Naive thymus-derived CD8-positive, alpha-beta T cell (primary cell): Measurements from ENCODE around the gene COMMD3. TPM values are rescaled to one million over a fixed set of nuclear protein-coding genes. Genes with fewer than 3 reads are reported as not detected.
"Not testable (repeated sequence)": the region's sequence is repeated elsewhere in the genome, so short reads cannot be mapped to it uniquely, and the experiment has no call there.

Experiments used
- ATAC-seq, 2 donors: fragments of 150-1000 bp; cut with Tn5 transposase in 1 of 2; sonication (Bioruptor Pico), chemical (Tn5 transposase) in 1 of 2; 1 replicate in 1 of 2; 2 replicates in 1 of 2; pipeline ENCODE4 v1.10.0; 2021; ENCODE audit warnings: mild to moderate bottlenecking in 2 of 2, moderate library complexity in 2 of 2
- POLR2A ChIA-PET: fragments of 350-600 bp; sonication (Branson Sonifier 250); formaldehyde crosslinking; loops from one replicate; lab custom pipeline; 2021; ENCODE audit warnings: antibody characterized with exemption; lab: Charles Lee
- DNase-seq, 10 donors: peaks; one replicate each; pipeline versions ENCODE4 v3.0.0 to v3.0.0-alpha.2; 2020 to 2022
- H3K27ac Mint-ChIP-seq, 10 donors: one replicate each; pipeline ENCODE4 v1.8.0; 2020 to 2022; ENCODE audit warnings: mild to moderate bottlenecking in 10 of 10, mixed read lengths in 10 of 10, moderate library complexity in 4 of 10, inconsistent platforms in 1 of 10
- H3K27me3 Mint-ChIP-seq, 5 donors: one replicate each; pipeline ENCODE4 v1.8.0; 2021 to 2022; ENCODE audit warnings: mixed read lengths in 5 of 5
- H3K36me3 Mint-ChIP-seq, 3 donors: one replicate each; pipeline ENCODE4 v1.8.0; 2020 to 2022; ENCODE audit warnings: mixed read lengths in 3 of 3, mild to moderate bottlenecking in 2 of 3, inconsistent platforms in 1 of 3
- H3K4me1 Mint-ChIP-seq, 4 donors: one replicate each; pipeline ENCODE4 v1.8.0; 2021 to 2022; ENCODE audit warnings: mixed read lengths in 4 of 4
- H3K4me3 Mint-ChIP-seq, 10 donors: one replicate each; pipeline ENCODE4 v1.8.0; 2020 to 2022; ENCODE audit warnings: mild to moderate bottlenecking in 10 of 10, mixed read lengths in 10 of 10, moderate library complexity in 6 of 10, inconsistent platforms in 1 of 10
- H3K9me3 Mint-ChIP-seq, 9 donors: one replicate each; pipeline ENCODE4 v1.8.0; 2020 to 2022; ENCODE audit warnings: mixed read lengths in 9 of 9, mild to moderate bottlenecking in 3 of 9, inconsistent platforms in 1 of 9, moderate library complexity in 1 of 9
- polyA plus RNA-seq, 3 donors: library from polyadenylated mRNA; unstranded; fragments of 300-500 nt; fragmentation: Illumina TruSeq; gene quantifications; one replicate each; pipeline ENCODE4 v1.2.3, GENCODE V29; 2021
- total RNA-seq, 8 experiments: library from RNA in 2 of 8; stranded (reverse) in 2 of 8; gene quantifications; one replicate each; pipeline ENCODE4 v1.2.3 and lab custom pipeline; 2021 to 2026

Gene COMMD3
- total and polyA plus RNA-seq, 5 experiments from 2014 or later = 38.5 to 59.3 (median 53.9) TPM

DNA sequence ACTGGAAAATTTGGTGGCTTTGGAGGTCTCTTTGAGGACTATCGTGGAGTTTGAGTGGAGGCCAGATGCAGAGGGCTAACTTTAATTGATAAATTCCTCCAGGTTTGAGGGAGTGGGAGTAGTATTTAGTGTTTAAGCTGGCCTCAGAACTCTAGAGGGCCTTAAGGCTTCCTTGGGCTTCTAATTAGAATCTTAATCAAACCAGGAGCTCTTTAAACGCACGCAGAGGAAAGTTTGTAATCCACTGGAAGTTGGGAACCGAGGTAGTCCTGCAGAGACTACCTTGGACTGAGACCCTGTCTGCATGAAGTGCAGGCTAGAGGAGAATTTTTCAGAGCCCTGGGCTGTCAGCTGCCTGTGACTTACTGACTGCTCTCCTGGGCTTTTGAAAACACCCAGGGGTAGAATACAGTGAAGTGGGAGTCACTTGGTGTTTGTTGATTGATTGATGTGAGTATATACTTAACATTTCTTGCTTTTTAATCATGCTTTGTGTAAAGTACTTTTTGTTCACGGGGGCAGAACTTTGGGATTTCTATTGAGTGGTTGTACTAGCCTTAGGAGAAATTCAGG is 35.0 kb downstream of the COMMD3 start:
- Mint-ChIP-seq H3K4me3 (no peak overlapping the region), H3K9me3 (peaks cover 0 to 9% (median 2%) of the 10 kb centered on the region in 9 donors), H3K27me3 (peaks cover 13 to 39% (median 24%) of the 10 kb centered on the region in 5 donors), H3K4me1 (peaks cover 0 to 1% (median 0%) of the 10 kb centered on the region in 4 donors), H3K27ac (no peak overlapping the region), H3K36me3 (peaks cover 0 to 4% (median 3%) of the 10 kb centered on the region in 3 donors)
- POLR2A ChIA-PET = interaction anchor here (1.2 kb wide), 1 partner anchor 11 kb away, joined by 3 read pairs; no protein-coding TSS in a partner anchor
- DNase-seq = no peak
- ATAC-seq = no peak

DNA sequence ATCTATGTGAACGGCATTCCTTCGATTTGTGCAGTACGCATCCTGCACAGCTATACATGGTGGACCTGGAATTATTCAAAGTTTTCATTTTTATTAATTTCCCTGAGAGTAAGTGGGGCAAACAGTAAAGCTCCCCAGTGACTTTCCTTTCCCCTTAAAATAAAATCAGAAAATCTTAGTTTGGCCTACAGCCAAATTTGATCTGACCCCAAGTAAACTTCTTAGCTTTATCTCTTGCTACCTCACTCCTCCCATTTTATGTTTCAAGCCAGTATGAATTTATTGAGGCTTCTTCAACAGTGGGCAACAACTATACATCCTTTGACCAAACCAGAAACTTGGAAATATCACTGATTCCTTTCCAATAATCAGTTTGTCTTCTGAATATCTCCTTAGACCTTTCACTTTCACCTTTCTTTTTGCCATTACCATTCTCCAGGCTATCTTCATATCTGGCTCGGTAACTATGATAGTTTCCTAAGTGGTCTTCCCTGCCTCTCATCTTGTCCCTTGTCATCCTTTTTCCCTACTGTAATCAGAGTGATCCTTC is 40.2 kb downstream of the COMMD3 start:
- Mint-ChIP-seq H3K9me3 (no peaks in the 10 kb centered on the region), H3K27me3 (peaks cover 5 to 17% (median 8%) of the 10 kb centered on the region in 5 donors), H3K27ac (no peak overlapping the region), H3K4me1 (peaks cover 0 to 2% (median 0%) of the 10 kb centered on the region in 4 donors), H3K36me3 (no peaks in the 10 kb centered on the region), H3K4me3 (no peak overlapping the region)
- POLR2A ChIA-PET = no interaction called here
- DNase-seq (no peak), ATAC-seq (no peak)

DNA sequence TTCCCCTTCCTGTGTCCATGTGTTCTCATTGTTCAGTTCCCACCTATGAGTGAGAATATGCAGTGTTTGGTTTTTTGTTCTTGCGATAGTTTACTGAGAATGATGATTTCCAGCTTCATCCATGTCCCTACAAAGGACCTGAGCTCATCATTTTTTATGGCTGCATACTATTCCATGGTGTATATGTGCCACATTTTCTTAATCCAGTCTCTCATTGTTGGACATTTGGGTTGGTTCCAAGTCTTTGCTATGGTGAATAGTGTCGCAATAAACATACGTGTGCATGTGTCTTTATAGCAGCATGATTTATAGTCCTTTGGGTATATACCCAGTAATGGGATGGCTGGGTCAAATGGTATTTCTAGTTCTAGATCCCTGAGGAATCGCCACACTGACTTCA is 41.6 kb downstream of the COMMD3 start:
- H3K4me3 Mint-ChIP-seq, POLR2A ChIA-PET, DNase-seq, ATAC-seq, H3K9me3 Mint-ChIP-seq, H3K27ac Mint-ChIP-seq, H3K4me1 Mint-ChIP-seq, H3K36me3 Mint-ChIP-seq: not testable (repeated sequence)
- peaks cover 5 to 13% (median 10%) of the 10 kb centered on the region in 5 donors for H3K27me3 Mint-ChIP-seq

DNA sequence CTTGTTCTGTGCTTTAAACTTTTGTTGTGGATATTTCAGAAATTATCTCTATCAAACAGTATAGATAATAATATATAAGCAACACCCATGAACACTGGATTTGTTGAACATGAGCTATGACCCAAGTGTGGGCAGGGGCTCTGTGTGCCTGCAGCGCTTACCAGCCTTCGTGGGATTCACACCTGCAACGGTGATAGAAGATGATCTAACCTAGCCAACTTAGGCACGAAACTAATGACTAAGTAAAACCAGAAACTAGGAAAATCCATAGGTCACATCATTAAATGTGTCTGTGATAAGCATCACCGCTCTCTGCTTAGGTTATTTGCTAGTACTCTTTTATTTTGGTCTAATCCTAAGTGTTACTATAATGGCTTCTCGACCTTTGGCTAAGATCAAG is 47.1 kb downstream of the COMMD3 start:
- Mint-ChIP-seq H3K27me3 (peaks cover 0 to 8% (median 6%) of the 10 kb centered on the region in 5 donors), H3K4me1 (peaks cover 0 to 4% (median under 1%) of the 10 kb centered on the region in 4 donors), H3K4me3 (no peak overlapping the region), H3K27ac (no peak overlapping the region), H3K36me3 (no peaks in the 10 kb centered on the region), H3K9me3 (no peaks in the 10 kb centered on the region)
- ATAC-seq = no peak
- POLR2A ChIA-PET = no interaction called here
- no peak for DNase-seq

DNA sequence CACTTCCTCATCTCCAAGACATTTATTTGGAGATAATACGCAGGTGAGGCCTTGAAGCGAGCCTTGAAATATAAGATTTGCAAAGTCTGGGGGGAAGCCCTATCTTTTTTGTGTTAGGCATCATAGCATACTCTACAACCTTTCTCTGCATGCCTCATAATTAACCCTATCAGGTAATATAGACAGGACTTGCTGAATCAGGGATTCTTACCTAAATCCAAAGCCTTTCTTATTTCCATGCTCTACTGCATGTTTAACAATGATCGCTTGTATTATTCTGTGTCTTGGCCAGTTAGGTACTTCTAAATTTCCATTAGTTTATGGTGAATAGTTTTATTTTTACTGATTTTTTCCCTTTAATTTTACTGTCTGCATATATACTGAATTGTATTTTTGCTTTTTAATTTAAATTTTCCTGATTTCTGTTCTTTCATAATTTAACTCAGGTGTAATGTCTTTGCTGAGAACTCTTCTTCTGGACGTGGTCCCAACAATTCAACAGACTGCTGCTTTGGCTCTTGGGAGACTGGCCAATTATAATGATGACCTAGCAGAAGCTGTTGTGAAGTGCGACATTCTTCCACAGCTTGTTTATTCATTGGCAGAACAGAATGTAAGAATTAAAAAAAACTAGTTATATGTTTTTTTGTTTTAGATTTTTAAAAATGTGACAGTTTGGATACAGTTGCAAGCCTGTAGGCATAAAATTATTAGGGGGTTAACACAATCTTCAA is 48.4 kb downstream of the COMMD3 start:
- no peaks in the 10 kb centered on the region for H3K36me3 Mint-ChIP-seq
- no peaks in the 10 kb centered on the region for H3K9me3 Mint-ChIP-seq
- no peak for ATAC-seq
- POLR2A ChIA-PET = no interaction called here
- peaks cover 0 to 8% (median 6%) of the 10 kb centered on the region in 5 donors for H3K27me3 Mint-ChIP-seq
- H3K4me3 Mint-ChIP-seq = no peak overlapping the region
- no peak for DNase-seq
- H3K27ac Mint-ChIP-seq = no peak overlapping the region
- H3K4me1 Mint-ChIP-seq = peaks cover 0 to 9% (median under 1%) of the 10 kb centered on the region in 4 donors

DNA sequence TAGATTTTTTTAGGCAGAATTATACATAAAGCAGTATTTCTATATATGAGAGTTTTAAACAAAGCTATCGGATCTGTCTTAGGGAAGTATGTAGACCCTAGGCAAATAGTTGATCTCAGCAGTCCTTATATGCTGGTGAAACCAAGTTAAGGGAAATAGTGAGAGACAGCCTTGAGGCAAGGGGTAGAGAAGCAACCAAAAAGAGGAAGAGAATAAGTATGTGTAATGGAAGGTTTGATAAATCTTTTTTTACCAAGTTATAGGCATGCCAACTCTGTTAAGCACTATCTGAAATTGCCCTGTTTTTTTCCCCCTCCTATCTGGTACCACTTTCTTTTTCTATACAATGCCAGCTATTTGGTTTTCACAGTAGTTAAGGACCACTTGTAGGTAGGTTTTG is 49.0 kb downstream of the COMMD3 start:
- Mint-ChIP-seq H3K36me3 (no peaks in the 10 kb centered on the region), H3K27me3 (peaks cover 0 to 8% (median 6%) of the 10 kb centered on the region in 5 donors), H3K27ac (no peak overlapping the region), H3K4me1 (peaks cover 0 to 13% (median 2%) of the 10 kb centered on the region in 4 donors), H3K4me3 (no peak overlapping the region), H3K9me3 (no peaks in the 10 kb centered on the region)
- no peak for ATAC-seq
- POLR2A ChIA-PET = no interaction called here
- DNase-seq = no peak

DNA sequence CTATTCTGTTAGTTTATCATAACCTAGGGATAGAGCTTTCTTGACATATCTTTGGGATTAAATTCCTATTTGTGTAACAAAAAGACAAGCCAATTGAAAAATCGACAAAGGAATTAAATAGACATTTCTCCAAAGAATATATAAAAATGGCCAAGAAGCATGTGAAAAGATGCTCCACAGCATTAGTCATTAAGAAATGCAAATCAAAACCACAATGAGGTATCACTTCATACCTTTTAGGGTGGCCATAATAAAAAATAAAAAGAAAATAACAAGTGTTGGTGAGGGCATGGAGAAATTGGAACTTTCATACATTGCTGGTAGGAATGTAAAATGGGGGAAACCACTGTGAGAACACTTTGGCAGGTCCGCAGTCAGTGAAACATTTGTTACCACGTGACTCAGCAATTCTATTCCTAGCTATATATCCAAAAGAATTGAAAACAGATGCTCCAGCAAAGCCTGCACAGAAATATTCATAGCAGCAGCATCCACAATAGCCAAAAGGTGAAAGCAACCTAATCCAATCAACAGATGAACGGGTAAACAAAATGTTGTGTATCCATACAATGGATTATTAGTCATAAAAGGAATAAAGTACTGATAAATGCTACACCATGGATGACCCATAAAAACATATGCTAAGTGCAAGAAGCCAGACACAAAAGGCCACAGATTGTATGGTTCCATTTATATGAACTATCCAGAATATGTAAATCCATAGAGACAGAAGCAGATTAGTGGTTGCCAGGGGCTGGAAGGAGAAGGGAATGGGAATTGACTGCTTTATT is 49.7 kb downstream of the COMMD3 start:
- no peaks in the 10 kb centered on the region for H3K9me3 Mint-ChIP-seq
- ATAC-seq (no peak), DNase-seq (no peak)
- peaks cover 0 to 8% (median 6%) of the 10 kb centered on the region in 5 donors for H3K27me3 Mint-ChIP-seq
- H3K36me3 Mint-ChIP-seq = no peaks in the 10 kb centered on the region
- no peak overlapping the region for H3K4me3 Mint-ChIP-seq
- no peak overlapping the region for H3K27ac Mint-ChIP-seq
- peaks cover 0 to 15% (median 3%) of the 10 kb centered on the region in 4 donors for H3K4me1 Mint-ChIP-seq
- POLR2A ChIA-PET = no interaction called here

DNA sequence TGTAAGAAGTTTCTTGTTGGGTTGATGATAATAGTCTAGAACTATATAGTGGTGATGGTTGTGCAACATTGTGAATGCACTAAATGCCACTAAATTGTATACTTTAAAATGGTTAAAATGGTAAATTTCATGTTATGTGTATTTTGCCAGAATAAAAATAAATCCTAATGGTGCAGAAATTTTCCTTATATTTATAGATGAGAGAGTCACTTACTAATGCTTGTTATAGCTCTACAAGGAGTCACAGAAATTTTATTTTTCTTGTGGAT is 50.2 kb downstream of the COMMD3 start:
- Mint-ChIP-seq H3K27ac (no peak overlapping the region), H3K9me3 (no peaks in the 10 kb centered on the region), H3K4me3 (no peak overlapping the region), H3K27me3 (peaks cover 0 to 8% (median 6%) of the 10 kb centered on the region in 5 donors), H3K36me3 (no peaks in the 10 kb centered on the region), H3K4me1 (peaks cover 0 to 15% (median 3%) of the 10 kb centered on the region in 4 donors)
- POLR2A ChIA-PET = no interaction called here
- ATAC-seq (no peak), DNase-seq (no peak)

DNA sequence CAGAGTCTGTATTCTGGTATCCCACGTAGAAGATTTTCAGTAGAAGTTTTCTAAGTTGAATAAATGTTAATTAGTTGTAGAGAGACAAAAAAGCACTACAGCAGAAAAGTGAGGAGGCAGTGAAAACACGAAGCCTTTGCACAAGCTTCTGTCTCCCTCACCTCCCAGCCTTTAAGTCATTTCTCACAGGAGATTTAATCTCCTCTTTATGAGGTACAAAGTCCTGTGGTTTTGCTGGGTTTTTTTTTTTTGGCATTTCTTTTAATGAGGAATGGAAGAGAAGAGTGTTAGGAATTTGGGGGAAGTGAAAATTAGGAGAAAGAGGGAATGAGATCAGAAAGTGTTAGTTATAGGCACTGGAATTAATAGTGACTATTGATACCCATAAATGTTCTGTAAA is 50.6 kb downstream of the COMMD3 start:
- POLR2A ChIA-PET = no interaction called here
- Mint-ChIP-seq H3K36me3 (no peaks in the 10 kb centered on the region), H3K27ac (no peak overlapping the region), H3K9me3 (no peaks in the 10 kb centered on the region), H3K4me3 (no peak overlapping the region), H3K27me3 (peaks cover 0 to 8% (median 6%) of the 10 kb centered on the region in 5 donors), H3K4me1 (peaks cover 0 to 15% (median 3%) of the 10 kb centered on the region in 4 donors)
- DNase-seq = no peak
- no peak for ATAC-seq

DNA sequence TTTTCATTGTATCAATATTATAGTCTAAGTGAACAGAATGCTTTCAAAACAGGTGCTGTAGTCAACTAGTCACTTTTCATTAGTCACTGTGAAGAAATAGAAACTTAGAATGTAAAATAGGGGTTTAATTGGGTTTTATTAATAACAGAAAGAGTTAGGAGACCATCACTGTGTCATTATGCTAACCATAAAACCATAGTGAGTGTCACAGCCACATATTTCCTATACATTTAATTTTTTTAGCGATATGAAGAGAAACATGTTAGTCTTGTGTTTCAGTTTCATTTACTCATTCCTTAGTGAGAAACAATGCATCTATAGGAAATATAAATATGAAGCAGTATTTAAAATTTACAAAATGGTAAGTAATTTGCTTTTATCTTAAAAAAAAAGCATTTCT is 51.3 kb downstream of the COMMD3 start:
- Mint-ChIP-seq H3K27me3 (peaks cover 0 to 8% (median 5%) of the 10 kb centered on the region in 5 donors), H3K4me1 (peaks cover 0 to 15% (median 3%) of the 10 kb centered on the region in 4 donors), H3K9me3 (no peaks in the 10 kb centered on the region), H3K36me3 (no peaks in the 10 kb centered on the region), H3K4me3 (no peak overlapping the region), H3K27ac (no peak overlapping the region)
- ATAC-seq (no peak), DNase-seq (no peak)
- POLR2A ChIA-PET = no interaction called here

DNA sequence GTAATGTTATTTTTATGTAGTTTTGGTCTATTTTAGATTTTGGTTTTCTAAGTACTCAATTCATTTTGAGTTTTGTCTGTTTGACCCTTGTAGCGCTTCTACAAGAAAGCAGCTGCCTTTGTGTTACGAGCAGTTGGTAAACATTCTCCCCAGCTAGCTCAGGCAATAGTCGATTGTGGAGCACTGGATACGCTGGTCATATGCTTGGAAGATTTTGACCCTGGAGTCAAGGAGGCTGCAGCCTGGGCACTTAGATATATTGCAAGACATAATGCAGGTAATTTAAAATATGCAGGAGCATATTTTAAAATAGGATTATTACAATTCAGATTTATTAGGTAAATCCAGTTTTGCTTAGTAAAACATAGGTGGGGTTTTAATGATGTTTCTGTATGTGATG is 52.2 kb downstream of the COMMD3 start:
- H3K4me1 Mint-ChIP-seq = peaks cover 0 to 15% (median 3%) of the 10 kb centered on the region in 4 donors
- POLR2A ChIA-PET = no interaction called here
- ATAC-seq (no peak), DNase-seq (no peak)
- H3K27me3 Mint-ChIP-seq = peaks cover 0 to 8% (median 4%) of the 10 kb centered on the region in 5 donors
- H3K27ac Mint-ChIP-seq = no peak overlapping the region
- no peaks in the 10 kb centered on the region for H3K36me3 Mint-ChIP-seq
- no peaks in the 10 kb centered on the region for H3K9me3 Mint-ChIP-seq
- H3K4me3 Mint-ChIP-seq = no peak overlapping the region

DNA sequence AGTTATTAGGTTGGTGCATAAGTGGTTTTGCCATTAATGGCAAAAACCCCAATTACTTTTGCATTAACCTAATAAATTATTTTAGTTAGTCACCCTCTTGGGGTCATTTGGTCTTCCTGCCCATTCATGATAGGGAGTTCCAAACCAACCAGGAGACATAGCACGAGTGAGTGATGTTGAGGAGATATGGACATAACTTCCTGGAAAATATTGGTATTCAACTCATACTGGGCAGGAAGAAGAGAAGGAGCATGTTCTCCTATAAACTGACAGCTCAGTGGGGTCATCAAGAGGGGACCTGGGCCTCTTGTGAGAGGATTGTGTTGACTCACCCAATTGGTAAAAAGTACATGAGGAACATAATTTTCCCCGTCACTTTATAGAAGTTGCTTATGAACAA is 52.8 kb downstream of the COMMD3 start:
- Mint-ChIP-seq H3K9me3 (no peaks in the 10 kb centered on the region), H3K27me3 (peaks cover 0 to 8% (median 4%) of the 10 kb centered on the region in 5 donors), H3K4me1 (peaks cover 0 to 15% (median 3%) of the 10 kb centered on the region in 4 donors), H3K36me3 (no peaks in the 10 kb centered on the region), H3K4me3 (no peak overlapping the region), H3K27ac (no peak overlapping the region)
- DNase-seq = no peak
- no peak for ATAC-seq
- POLR2A ChIA-PET = no interaction called here
